ENCODE measurements around the gene BLTP3A. TPM values are rescaled to one million over a fixed set of nuclear protein-coding genes. Genes with fewer than 3 reads are reported as not detected.

BLTP3A gene
- total and polyA plus RNA-seq, 2 of the 13 experiments (the other 11 are each of a cell fraction or from before 2014, with no cell fraction given) = 22.1 to 24.0 TPM

- no peak for TF ChIP-seq THRA (CRISPR knock-in tag; IDR thresholded peaks at IDR 0.05; ENCODE audit: borderline replicate concordance)
- TF ChIP-seq NFKB2 (CRISPR knock-in tag; IDR thresholded peaks at IDR 0.05; ENCODE audit: borderline replicate concordance) = peak; percentile 51; the same call in 1 of the 2 replicates
- peak; percentile 24; the same call in 1 of the 2 replicates for TF ChIP-seq ZNF124 (CRISPR knock-in tag; IDR thresholded peaks at IDR 0.05)
- peak; percentile 70 for TF ChIP-seq SP5 (CRISPR knock-in tag; IDR thresholded peaks at IDR 0.05; ENCODE audit: borderline replicate concordance, low read depth)
- peak; percentile 89 for TF ChIP-seq YEATS4 (CRISPR knock-in tag; IDR thresholded peaks at IDR 0.05; ENCODE audit: borderline replicate concordance)
- peak; percentile 62; the same call in 1 of the 2 replicates for TF ChIP-seq ZNF317 (CRISPR knock-in tag; IDR thresholded peaks at IDR 0.05)
- no peak for TF ChIP-seq NRL (CRISPR knock-in tag; IDR thresholded peaks at IDR 0.05; ENCODE audit: borderline replicate concordance)
- TF ChIP-seq ZNF138 (CRISPR knock-in tag; IDR thresholded peaks at IDR 0.05; ENCODE audit: low read depth) = peak; percentile 51; the same call in 1 of the 2 replicates
- no peak for TF ChIP-seq TCF7L2 (IDR thresholded peaks at IDR 0.05; ENCODE audit: low read depth, low read length)
- no peak for TF ChIP-seq ZBTB42 (CRISPR knock-in tag; IDR thresholded peaks at IDR 0.05)
- TF ChIP-seq CREB1 (IDR thresholded peaks at IDR 0.05) = peak; percentile 40; the same call in 1 of the 2 replicates
- no peak for TF ChIP-seq CREB1 (CRISPR knock-in tag; IDR thresholded peaks at IDR 0.05)
- no peak; the same call in 1 of the 2 replicates for TF ChIP-seq FOXJ3 (CRISPR knock-in tag; IDR thresholded peaks at IDR 0.05; ENCODE audit: borderline replicate concordance)
- no peak for TF ChIP-seq SRY (CRISPR knock-in tag; IDR thresholded peaks at IDR 0.05)
- no peak for TF ChIP-seq ZSCAN22 (CRISPR knock-in tag; IDR thresholded peaks at IDR 0.05)
- peak; percentile 47; the same call in 1 of the 2 replicates for TF ChIP-seq MTA1 (CRISPR knock-in tag; IDR thresholded peaks at IDR 0.05; ENCODE audit: borderline replicate concordance)
- TF ChIP-seq HNRNPUL1 (IDR thresholded peaks at IDR 0.05; ENCODE audit: low read depth, low read length) = no peak
- TF ChIP-seq FOXM1 (CRISPR knock-in tag; IDR thresholded peaks at IDR 0.05) = no peak
- no peak for TF ChIP-seq ZNF562 (CRISPR knock-in tag; IDR thresholded peaks at IDR 0.05; ENCODE audit: borderline replicate concordance)
- no peak for TF ChIP-seq DNMT3B (CRISPR knock-in tag; conservative IDR thresholded peaks at IDR 0.05)
- TF ChIP-seq IRX3 (CRISPR knock-in tag; IDR thresholded peaks at IDR 0.05; ENCODE audit: borderline replicate concordance, low read depth) = no peak; the same call in 1 of the 2 replicates
- no peak for TF ChIP-seq HMG20B (CRISPR knock-in tag; conservative IDR thresholded peaks at IDR 0.05)
- TF ChIP-seq DMTF1 (CRISPR knock-in tag; IDR thresholded peaks at IDR 0.05) = 0 out of 2 replicates have a peak, but pooled peaks have one; percentile 12
- no peak for TF ChIP-seq HINFP (CRISPR knock-in tag; IDR thresholded peaks at IDR 0.05; ENCODE audit: low read depth)
- TF ChIP-seq JUND (CRISPR knock-in tag; IDR thresholded peaks at IDR 0.05) = 0 out of 2 replicates have a peak, but pooled peaks have one; percentile 34
- TF ChIP-seq MYC (CRISPR knock-in tag; IDR thresholded peaks at IDR 0.05; ENCODE audit: borderline replicate concordance) = peak; percentile 83
Measured at GRCh38 chr6:34791701-34792604, at the start of gene BLTP3A (continued).

Measured in HepG2 (cell line).